Endodermal cell (in vitro differentiated cells): ENCODE data around the gene RNASEL. TPM values are rescaled to one million over a fixed set of nuclear protein-coding genes. Genes with fewer than 3 reads are reported as not detected.
A peak's percentile ranks its signal among the peaks of the same experiment; 100 is the strongest.

Source experiments
- DNase-seq: peaks from one replicate; pipeline ENCODE4 v3.0.0-alpha.2; 2017
- H3K27ac ChIP-seq: 2 replicates; pipeline ENCODE4 v1.5.1; 2013; ENCODE audit warnings: mild to moderate bottlenecking, low read depth, low read length, moderate library complexity
- H3K27me3 ChIP-seq: 2 replicates; pipeline ENCODE4 v1.6.1; 2013; ENCODE audit warnings: mild to moderate bottlenecking, low read length, moderate library complexity; ENCODE audit not compliant: insufficient read depth, control insufficient read depth, poor library complexity, severe bottlenecking
- H3K36me3 ChIP-seq: 2 replicates; pipeline ENCODE4 v1.7.0; 2013; ENCODE audit warnings: mild to moderate bottlenecking, low read length, moderate library complexity; ENCODE audit not compliant: control insufficient read depth, insufficient read depth
- H3K4me1 ChIP-seq: one replicate; pipeline ENCODE4 v1.7.0; 2013; ENCODE audit warnings: low read length; ENCODE audit not compliant: control insufficient read depth, insufficient read depth
- H3K4me3 ChIP-seq: 2 replicates; pipeline ENCODE4 v1.5.1; 2013; ENCODE audit warnings: mild to moderate bottlenecking, low read length, moderate library complexity
- H3K9ac ChIP-seq: 2 replicates; pipeline ENCODE4 v1.6.1; 2013; ENCODE audit warnings: mild to moderate bottlenecking, low read length, moderate library complexity; ENCODE audit not compliant: poor library complexity, severe bottlenecking; ENCODE audit errors: extremely low read depth
- H3K9me3 ChIP-seq: 2 replicates; pipeline ENCODE4 v1.6.1; 2013; ENCODE audit warnings: mild to moderate bottlenecking, low read length, moderate library complexity; ENCODE audit not compliant: control insufficient read depth
- H3K27ac Mint-ChIP-seq: 2 replicates; pipeline ENCODE4 v1.8.0; 2020; ENCODE audit warnings: mixed read lengths
- H3K27me3 Mint-ChIP-seq: 2 replicates; pipeline ENCODE4 v1.8.0; 2021; ENCODE audit warnings: mild to moderate bottlenecking, mixed read lengths; ENCODE audit not compliant: insufficient read depth
- H3K36me3 Mint-ChIP-seq: 2 replicates; pipeline ENCODE4 v1.8.0; 2020; ENCODE audit warnings: low read depth, mixed read lengths
- H3K4me1 Mint-ChIP-seq: 2 replicates; pipeline ENCODE4 v1.8.0; 2020; ENCODE audit warnings: mixed read lengths
- H3K4me3 Mint-ChIP-seq: 2 replicates; pipeline ENCODE4 v1.8.0; 2020; ENCODE audit warnings: mild to moderate bottlenecking, moderate library complexity, mixed read lengths
- H3K9me3 Mint-ChIP-seq: 2 replicates; pipeline ENCODE4 v1.8.0; 2020; ENCODE audit warnings: mild to moderate bottlenecking, mixed read lengths
- WGBS, 2 experiments: methylation state at CpG; one replicate each; pipeline versions ENCODE4 v1.1.5 to v1.1.7; 2013; ENCODE audit warnings: missing lambda C conversion rate in 2 of 2, mixed read lengths in 1 of 2; ENCODE audit not compliant: insufficient coverage in 1 of 2, insufficient read length in 1 of 2; 5-methylcytosine and 5-hydroxymethylcytosine counted together
- total RNA-seq, 2 donors: library from RNA; stranded (reverse); fragmentation: NEBNext Ultra II Directional in 1 of 2; extraction: Animal tissue kit (Norgen Biotek cat#: 25700) in 1 of 2; gene quantifications; 2 replicates in 1 of 2; 3 replicates in 1 of 2; pipeline ENCODE4 v1.2.1, GENCODE V29; 2021
- TF ChIP-seq, protein P1 (sequence below): fragments of 200-600 bp; sonication (generic); conservative IDR thresholded peaks from 2 replicates; pipeline ENCODE4 v1.5.0; 2021; ENCODE audit warnings: antibody characterized with exemption, mild to moderate bottlenecking

The RNASEL gene
- total RNA-seq, 2 donors from 2014 or later = 2.6 to 3.1 TPM

DNA sequence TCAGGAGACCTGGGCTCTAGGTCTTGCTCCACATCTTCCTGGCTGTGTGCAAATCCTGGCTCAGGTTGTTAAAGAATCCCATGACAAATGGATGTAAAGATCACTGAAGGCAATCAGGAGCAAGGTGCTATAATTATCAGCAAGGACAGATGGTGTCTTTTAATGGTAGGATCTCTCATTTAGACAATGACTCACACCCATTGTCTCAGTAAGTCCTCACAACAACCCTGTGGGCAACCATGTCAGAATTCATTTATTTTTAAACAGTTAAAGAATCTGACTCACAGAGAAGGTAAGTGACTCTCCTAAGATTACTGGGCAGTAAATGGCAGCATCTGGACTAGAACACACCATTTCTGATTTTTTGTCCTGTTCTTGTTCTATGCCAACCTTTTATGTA lies 32.8 kb downstream of the RNASEL start:
- DNase-seq = no peak
- Mint-ChIP-seq H3K36me3 (no peaks in the 10 kb centered on the region), H3K4me1 (peaks cover 7% of the 10 kb centered on the region), H3K4me3 (no peak overlapping the region), H3K27ac (no peak overlapping the region), H3K9me3 (peaks cover 11% of the 10 kb centered on the region), H3K27me3 (no peaks in the 10 kb centered on the region)
- Histone ChIP-seq H3K9me3 (peaks cover 6% of the 10 kb centered on the region), H3K36me3 (no peaks in the 10 kb centered on the region), H3K27me3 (no peaks in the 10 kb centered on the region), H3K4me1 (peaks cover 6% of the 10 kb centered on the region), H3K4me3 (peak overlapping the region; percentile 30), H3K9ac (no peak overlapping the region), H3K27ac (no peak overlapping the region)
- TF ChIP-seq, protein P1, sequence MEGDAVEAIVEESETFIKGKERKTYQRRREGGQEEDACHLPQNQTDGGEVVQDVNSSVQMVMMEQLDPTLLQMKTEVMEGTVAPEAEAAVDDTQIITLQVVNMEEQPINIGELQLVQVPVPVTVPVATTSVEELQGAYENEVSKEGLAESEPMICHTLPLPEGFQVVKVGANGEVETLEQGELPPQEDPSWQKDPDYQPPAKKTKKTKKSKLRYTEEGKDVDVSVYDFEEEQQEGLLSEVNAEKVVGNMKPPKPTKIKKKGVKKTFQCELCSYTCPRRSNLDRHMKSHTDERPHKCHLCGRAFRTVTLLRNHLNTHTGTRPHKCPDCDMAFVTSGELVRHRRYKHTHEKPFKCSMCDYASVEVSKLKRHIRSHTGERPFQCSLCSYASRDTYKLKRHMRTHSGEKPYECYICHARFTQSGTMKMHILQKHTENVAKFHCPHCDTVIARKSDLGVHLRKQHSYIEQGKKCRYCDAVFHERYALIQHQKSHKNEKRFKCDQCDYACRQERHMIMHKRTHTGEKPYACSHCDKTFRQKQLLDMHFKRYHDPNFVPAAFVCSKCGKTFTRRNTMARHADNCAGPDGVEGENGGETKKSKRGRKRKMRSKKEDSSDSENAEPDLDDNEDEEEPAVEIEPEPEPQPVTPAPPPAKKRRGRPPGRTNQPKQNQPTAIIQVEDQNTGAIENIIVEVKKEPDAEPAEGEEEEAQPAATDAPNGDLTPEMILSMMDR = no peak

DNA sequence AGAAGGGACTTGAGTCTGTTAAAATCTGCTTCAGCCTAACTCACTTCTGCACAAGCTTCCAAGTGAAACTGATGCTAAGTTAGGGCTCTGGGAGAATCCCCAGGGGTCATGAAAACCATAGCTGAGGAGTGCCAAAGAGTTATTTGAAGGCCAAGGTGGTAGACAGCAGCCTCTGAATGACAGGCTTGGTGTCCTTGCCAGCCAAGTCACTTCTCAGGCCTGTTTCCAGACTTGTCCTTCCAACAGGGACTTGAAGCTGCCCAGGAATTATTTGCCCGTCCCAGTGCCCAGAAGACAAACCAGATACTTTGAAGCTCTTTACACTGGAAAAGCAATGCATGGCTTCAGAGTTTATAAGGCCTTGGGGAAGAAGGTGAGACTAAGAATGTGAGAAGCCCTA lies 33.6 kb downstream of the RNASEL start:
- Mint-ChIP-seq H3K4me3 (no peak overlapping the region), H3K27ac (no peak overlapping the region), H3K27me3 (no peaks in the 10 kb centered on the region), H3K36me3 (no peaks in the 10 kb centered on the region), H3K4me1 (peaks cover 7% of the 10 kb centered on the region), H3K9me3 (peaks cover 11% of the 10 kb centered on the region)
- DNase-seq = no peak
- no peaks in the 10 kb centered on the region for H3K27me3 ChIP-seq
- H3K9me3 ChIP-seq = peaks cover 6% of the 10 kb centered on the region
- no peak overlapping the region for H3K9ac ChIP-seq
- H3K4me3 ChIP-seq = no peak overlapping the region
- no peak overlapping the region for H3K27ac ChIP-seq
- no peaks in the 10 kb centered on the region for H3K36me3 ChIP-seq
- TF ChIP-seq, protein P1 = no peak
- 83 to 86% methylated on average over 1 of the region's 1 CpG for WGBS, 2 experiments
- peaks cover 6% of the 10 kb centered on the region for H3K4me1 ChIP-seq

DNA sequence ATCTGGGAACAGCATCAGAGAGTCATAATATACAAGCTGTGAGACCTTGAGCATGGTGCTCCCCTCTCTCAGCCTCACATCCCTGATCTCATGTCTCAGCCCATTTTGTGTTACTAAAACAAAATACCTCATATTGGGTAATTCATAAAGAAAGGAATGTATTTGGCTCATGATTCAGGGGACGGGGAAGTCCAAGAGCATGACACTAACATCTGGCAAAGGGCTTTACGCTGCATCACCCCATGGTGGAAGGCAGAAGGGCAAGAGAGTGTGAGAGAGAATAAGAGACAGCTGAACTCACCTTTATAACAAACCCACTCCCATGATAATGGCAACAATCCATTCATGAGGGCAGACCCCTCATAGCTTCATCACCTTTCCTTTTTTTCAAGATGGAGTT lies 36.5 kb downstream of the RNASEL start:
- Histone ChIP-seq H3K36me3 (no peaks in the 10 kb centered on the region), H3K27ac (no peak overlapping the region), H3K4me1 (peaks cover 6% of the 10 kb centered on the region), H3K4me3 (no peak overlapping the region), H3K9ac (no peak overlapping the region), H3K9me3 (peaks cover 6% of the 10 kb centered on the region), H3K27me3 (no peaks in the 10 kb centered on the region)
- no peak for DNase-seq
- no peaks in the 10 kb centered on the region for H3K27me3 Mint-ChIP-seq
- H3K36me3 Mint-ChIP-seq = no peaks in the 10 kb centered on the region
- H3K4me1 Mint-ChIP-seq = peaks cover 9% of the 10 kb centered on the region
- peaks cover 11% of the 10 kb centered on the region for H3K9me3 Mint-ChIP-seq
- 100% methylated on average over 2 of the region's 2 CpGs; no CpG with 5 or more reads in 1 of the 2 experiments for WGBS, 2 experiments
- TF ChIP-seq, protein P1 = no peak
- no peak overlapping the region for H3K27ac Mint-ChIP-seq
- no peak overlapping the region for H3K4me3 Mint-ChIP-seq
